ENCODE data around the gene C1orf174. TPM values are rescaled to one million over a fixed set of nuclear protein-coding genes. Genes with fewer than 3 reads are reported as not detected.
"Not testable (repeated sequence)": the region's sequence is repeated elsewhere in the genome, so short reads cannot be mapped to it uniquely, and the experiment has no call there.

Gene C1orf174
- total RNA-seq, 4 donors from 2014 or later, result 27.3 to 36.6 (median 32.7) TPM

GRCh38 chr1:3922201-3922725 is 22.2 kb upstream of the C1orf174 start:
- TF ChIP-seq CTCF (IDR thresholded peaks at IDR 0.05) (no peak), POLR2A (IDR thresholded peaks at IDR 0.05) (no peak)
- Histone ChIP-seq H3K36me3 (no peaks in the 10 kb centered on the region), H3K4me3 (replicated peaks in 1 of 3) (no peak overlapping the region), H3K27ac (no peak overlapping the region), H3K9me3 (no peaks in the 10 kb centered on the region), H3K4me1 (no peaks in the 10 kb centered on the region), H3K27me3 (no peaks in the 10 kb centered on the region)
- intact Hi-C loops (cut with DNase I), result no loop called here
- no peak for DNase-seq
- 74 to 83% methylated on average over 6 of the region's 6 CpGs for WGBS, 2 donors

DNA sequence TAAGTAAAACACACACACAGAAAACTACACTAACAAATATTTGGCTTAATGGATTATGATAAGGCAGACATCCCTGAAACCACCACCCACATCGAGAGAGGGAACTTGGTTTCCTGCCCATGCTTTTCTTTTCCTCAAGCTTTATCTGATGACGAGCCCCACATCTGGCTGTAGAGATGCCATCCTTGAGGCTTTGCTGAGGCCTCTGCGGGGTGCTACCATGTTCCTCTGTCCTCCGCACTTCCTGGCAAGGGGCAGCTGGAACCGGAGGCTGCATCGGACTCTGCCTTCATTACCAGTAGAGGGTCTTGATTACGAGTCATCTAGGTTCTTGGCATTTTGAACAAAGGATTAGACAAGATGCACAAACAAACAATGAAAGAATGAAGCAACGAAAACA is 21.7 kb upstream of the C1orf174 start:
- intact Hi-C loops (cut with DNase I), result no loop called here
- WGBS, 2 donors, result 71 to 74% methylated on average over 8 of the region's 8 CpGs
- H3K9me3 ChIP-seq, result no peaks in the 10 kb centered on the region
- H3K4me1 ChIP-seq, result no peaks in the 10 kb centered on the region
- H3K36me3 ChIP-seq, result no peaks in the 10 kb centered on the region
- H3K27ac ChIP-seq, result no peak overlapping the region
- TF ChIP-seq CTCF (IDR thresholded peaks at IDR 0.05) (no peak), POLR2A (IDR thresholded peaks at IDR 0.05) (no peak)
- no peak for DNase-seq
- no peak overlapping the region for H3K4me3 ChIP-seq (replicated peaks in 1 of 3)
- H3K27me3 ChIP-seq, result no peaks in the 10 kb centered on the region

DNA sequence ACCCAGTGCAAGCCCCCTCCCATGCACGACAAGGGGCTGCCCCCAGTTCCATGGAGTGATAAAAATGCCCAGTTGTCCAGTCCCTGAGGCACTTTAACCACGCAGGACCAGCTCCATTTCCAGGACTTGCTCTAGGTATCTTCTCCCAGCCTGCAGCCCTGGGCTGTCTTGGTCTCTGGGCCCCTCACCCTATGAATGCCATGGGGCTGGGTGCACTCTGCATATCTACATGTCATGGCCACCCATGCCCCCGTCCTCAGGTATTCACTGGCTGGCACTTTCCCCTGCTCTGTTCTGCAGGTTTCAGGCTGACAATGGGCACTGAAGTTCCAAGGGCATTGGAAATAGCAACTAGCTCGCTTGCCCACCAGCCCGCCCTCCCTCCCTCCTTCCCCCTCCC is 19.6 kb upstream of the C1orf174 start:
- intact Hi-C loops (cut with DNase I), result loop anchor here (10.0 kb wide), 1 partner anchor 1825 kb away; no protein-coding TSS in a partner anchor
- Histone ChIP-seq H3K36me3 (no peaks in the 10 kb centered on the region), H3K9me3 (no peaks in the 10 kb centered on the region), H3K27ac (no peak overlapping the region), H3K27me3 (no peaks in the 10 kb centered on the region), H3K4me3 (replicated peaks in 1 of 3) (no peak overlapping the region), H3K4me1 (no peaks in the 10 kb centered on the region)
- 67 to 76% methylated on average over 4 to 5 of the region's 5 CpGs for WGBS, 2 donors
- TF ChIP-seq CTCF (IDR thresholded peaks at IDR 0.05), result no peak
- no peak for TF ChIP-seq POLR2A (IDR thresholded peaks at IDR 0.05)
- DNase-seq, result no peak

- Histone ChIP-seq H3K27me3 (no peaks in the 10 kb centered on the region), H3K27ac (no peak overlapping the region), H3K9me3 (no peaks in the 10 kb centered on the region), H3K4me3 (replicated peaks in 1 of 3) (no peak overlapping the region), H3K36me3 (no peaks in the 10 kb centered on the region), H3K4me1 (no peaks in the 10 kb centered on the region)
- WGBS, 2 donors, result 82 to 84% methylated on average over 13 of the region's 15 CpGs
- DNase-seq, result no peak
- intact Hi-C loops (cut with DNase I), result loop anchor here (10.0 kb wide), 1 partner anchor 1826 kb away; no protein-coding TSS in a partner anchor
- TF ChIP-seq POLR2A (IDR thresholded peaks at IDR 0.05), result no peak
- no peak for TF ChIP-seq CTCF (IDR thresholded peaks at IDR 0.05)
Observed at GRCh38 chr1:3918966-3919611, 19.0 kb upstream of the C1orf174 start.

DNA sequence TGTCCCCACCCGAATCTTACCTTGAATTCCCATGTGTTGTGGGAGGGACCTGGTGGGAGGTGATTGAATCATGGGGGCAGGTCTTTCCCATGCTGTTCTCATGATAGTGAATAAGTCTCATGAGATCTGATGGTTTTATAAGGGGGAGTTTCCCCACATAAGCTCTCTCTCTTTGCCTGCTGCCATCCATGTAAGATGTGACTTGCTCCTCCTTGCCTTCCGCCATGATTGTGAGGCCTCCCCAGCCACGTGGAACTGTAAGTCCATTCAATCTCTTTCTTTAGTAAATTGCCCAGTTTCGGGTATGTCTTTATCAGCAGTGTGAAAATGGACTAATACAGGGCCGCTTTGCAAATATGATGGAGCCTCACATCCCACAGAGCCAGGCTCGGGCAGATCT is 18.3 kb upstream of the C1orf174 start:
- not testable (repeated sequence) for H3K27ac ChIP-seq; H3K4me1 ChIP-seq; H3K4me3 ChIP-seq (replicated peaks in 1 of 3); H3K27me3 ChIP-seq; H3K9me3 ChIP-seq; H3K36me3 ChIP-seq; DNase-seq
- WGBS, 2 donors, result 75 to 83% methylated on average over 6 of the region's 6 CpGs
- intact Hi-C loops (cut with DNase I), result loop anchor here (10.0 kb wide), 1 partner anchor 1826 kb away; no protein-coding TSS in a partner anchor
